Spinal cord (tissue), 10 donors: Measurements from ENCODE around the gene GHR. TPM values are rescaled to one million over a fixed set of nuclear protein-coding genes. Genes with fewer than 3 reads are reported as not detected.
A peak's percentile ranks its signal among the peaks of the same experiment; 100 is the strongest.
"Not testable (repeated sequence)": the region's sequence is repeated elsewhere in the genome, so short reads cannot be mapped to it uniquely, and the experiment has no call there.

Experiments
- DNase-seq, 6 donors: peaks; one replicate each; pipeline versions ENCODE4 v3.0.0 to v3.0.0-alpha.2; 2013 to 2015; ENCODE audit warnings: low spot score in 6 of 6, low read depth in 4 of 6
- H3K27ac ChIP-seq: one replicate; pipeline ENCODE4 v1.5.1; 2013; ENCODE audit warnings: low read depth, low read length, control low read depth
- H3K27me3 ChIP-seq: one replicate; pipeline ENCODE4 v1.6.1; 2013; ENCODE audit warnings: low read length; ENCODE audit not compliant: control insufficient read depth, insufficient read depth
- H3K36me3 ChIP-seq: one replicate; pipeline ENCODE4 v1.6.1; 2013; ENCODE audit warnings: low read length; ENCODE audit not compliant: control insufficient read depth, insufficient read depth
- H3K4me1 ChIP-seq: one replicate; pipeline ENCODE4 v1.6.1; 2013; ENCODE audit warnings: low read length; ENCODE audit not compliant: control insufficient read depth, insufficient read depth
- H3K4me3 ChIP-seq: one replicate; pipeline ENCODE4 v1.5.1; 2013; ENCODE audit warnings: low read depth, low read length, control low read depth
- H3K9me3 ChIP-seq: one replicate; pipeline ENCODE4 v1.6.1; 2013; ENCODE audit warnings: low read length; ENCODE audit not compliant: control insufficient read depth, insufficient read depth
- WGBS: methylation state at CpG from one replicate; pipeline ENCODE4 v1.1.5; 2013; ENCODE audit warnings: missing lambda C conversion rate; ENCODE audit not compliant: insufficient coverage; 5-methylcytosine and 5-hydroxymethylcytosine counted together
- polyA plus RNA-seq, 2 donors: library from polyadenylated mRNA; unstranded; fragments of 120-200 nt; gene quantifications; one replicate each; pipeline ENCODE4 v1.2.1, GENCODE V29; 2013; ENCODE audit not compliant: insufficient read length in 2 of 2
- total RNA-seq, 2 donors: library from RNA; depleted of rRNA in 1 of 2; stranded (reverse); fragments of 120-200 nt in 1 of 2; fragments of >200 nt in 1 of 2; gene quantifications; one replicate each; pipeline versions ENCODE4 v1.2.3 to v1.2.4, GENCODE V29; 2013 to 2014
- donor health status: healthy.

Gene GHR
- total and polyA plus RNA-seq, 4 donors: 9.9 to 12.7 (median 11.7) TPM

- no peaks in the 10 kb centered on the region for H3K9me3 ChIP-seq
- peak in 1 of 6 donors; percentile 69 for DNase-seq
- no peaks in the 10 kb centered on the region for H3K27me3 ChIP-seq
- no peak overlapping the region for H3K4me3 ChIP-seq
- WGBS: 70% methylated on average over 6 of the region's 8 CpGs
- H3K36me3 ChIP-seq: no peaks in the 10 kb centered on the region
- no peak overlapping the region for H3K27ac ChIP-seq
- H3K4me1 ChIP-seq: no peaks in the 10 kb centered on the region
Measured at GRCh38 chr5:42570966-42571960, 148.0 kb downstream of the GHR start.

GRCh38 chr5:42572313-42572712, 149.1 kb downstream of the GHR start:
- no peaks in the 10 kb centered on the region for H3K4me1 ChIP-seq
- H3K36me3 ChIP-seq: no peaks in the 10 kb centered on the region
- H3K9me3 ChIP-seq: no peaks in the 10 kb centered on the region
- WGBS: 100% methylated on average over 1 of the region's 3 CpGs
- no peak for DNase-seq
- no peak overlapping the region for H3K27ac ChIP-seq
- H3K27me3 ChIP-seq: no peaks in the 10 kb centered on the region
- no peak overlapping the region for H3K4me3 ChIP-seq

GRCh38 chr5:42573386-42573785, 150.1 kb downstream of the GHR start:
- H3K27ac ChIP-seq: no peak overlapping the region
- H3K4me3 ChIP-seq: no peak overlapping the region
- DNase-seq: no peak
- WGBS: 100% methylated on average over 2 of the region's 2 CpGs
- no peaks in the 10 kb centered on the region for H3K9me3 ChIP-seq
- no peaks in the 10 kb centered on the region for H3K27me3 ChIP-seq
- no peaks in the 10 kb centered on the region for H3K36me3 ChIP-seq
- H3K4me1 ChIP-seq: no peaks in the 10 kb centered on the region

- H3K27me3 ChIP-seq, DNase-seq, H3K27ac ChIP-seq, H3K36me3 ChIP-seq, H3K9me3 ChIP-seq, H3K4me1 ChIP-seq, H3K4me3 ChIP-seq: not testable (repeated sequence)
- no CpG with 5 or more reads among the region's 1 CpG for WGBS
Measured at GRCh38 chr5:42575914-42576313, 152.7 kb downstream of the GHR start.

GRCh38 chr5:42578901-42579300, 155.7 kb downstream of the GHR start:
- H3K4me1 ChIP-seq, H3K27ac ChIP-seq, H3K9me3 ChIP-seq, H3K36me3 ChIP-seq, H3K4me3 ChIP-seq, H3K27me3 ChIP-seq, DNase-seq: not testable (repeated sequence)
- no CpG with 5 or more reads among the region's 1 CpG for WGBS

GRCh38 chr5:42579320-42579719, 156.1 kb downstream of the GHR start:
- peak in 1 of 6 donors; percentile 77 for DNase-seq
- H3K36me3 ChIP-seq: peaks cover 8% of the 10 kb centered on the region
- WGBS: no CpG with 5 or more reads among the region's 1 CpG
- H3K27me3 ChIP-seq: no peaks in the 10 kb centered on the region
- no peak overlapping the region for H3K27ac ChIP-seq
- H3K4me3 ChIP-seq: no peak overlapping the region
- no peaks in the 10 kb centered on the region for H3K4me1 ChIP-seq
- no peaks in the 10 kb centered on the region for H3K9me3 ChIP-seq

- H3K4me1 ChIP-seq: peaks cover 3% of the 10 kb centered on the region
- H3K4me3 ChIP-seq: no peak overlapping the region
- no peaks in the 10 kb centered on the region for H3K9me3 ChIP-seq
- H3K27ac ChIP-seq: no peak overlapping the region
- no peak for DNase-seq
- WGBS: 96% methylated on average over 7 of the region's 7 CpGs
- H3K27me3 ChIP-seq: no peaks in the 10 kb centered on the region
- H3K36me3 ChIP-seq: peaks cover 8% of the 10 kb centered on the region
Measured at GRCh38 chr5:42581845-42582244, 158.6 kb downstream of the GHR start.

GRCh38 chr5:42582723-42583122, 159.5 kb downstream of the GHR start:
- Histone ChIP-seq H3K9me3 (no peaks in the 10 kb centered on the region), H3K27ac (no peak overlapping the region), H3K4me1 (peaks cover 3% of the 10 kb centered on the region), H3K4me3 (no peak overlapping the region), H3K36me3 (peaks cover 8% of the 10 kb centered on the region), H3K27me3 (no peaks in the 10 kb centered on the region)
- 97% methylated on average over 13 of the region's 13 CpGs for WGBS
- no peak for DNase-seq

- peaks cover 3% of the 10 kb centered on the region for H3K4me1 ChIP-seq
- H3K36me3 ChIP-seq: peaks cover 8% of the 10 kb centered on the region
- H3K9me3 ChIP-seq: no peaks in the 10 kb centered on the region
- WGBS: 42% methylated on average over 4 of the region's 4 CpGs
- no peak overlapping the region for H3K4me3 ChIP-seq
- no peak overlapping the region for H3K27ac ChIP-seq
- DNase-seq: peak in 2 of 6 donors; percentile 57 to 64
- no peaks in the 10 kb centered on the region for H3K27me3 ChIP-seq
Measured at GRCh38 chr5:42583322-42583721, 160.1 kb downstream of the GHR start.

- 28% methylated on average over 4 of the region's 4 CpGs for WGBS
Measured at GRCh38 chr5:42586625-42587024, 163.4 kb downstream of the GHR start.

More at GRCh38 chr5:42586625-42587024, 163.4 kb downstream of the GHR start:
- no peaks in the 10 kb centered on the region for H3K27me3 ChIP-seq
- no peaks in the 10 kb centered on the region for H3K9me3 ChIP-seq
- H3K4me3 ChIP-seq: no peak overlapping the region
- H3K36me3 ChIP-seq: peaks cover 7% of the 10 kb centered on the region
- H3K27ac ChIP-seq: no peak overlapping the region
- peak in 2 of 6 donors; percentile 41 to 51 for DNase-seq
- H3K4me1 ChIP-seq: peaks cover 5% of the 10 kb centered on the region
